Measurements from ENCODE around the gene DROSHA. TPM values are rescaled to one million over a fixed set of nuclear protein-coding genes. Genes with fewer than 3 reads are reported as not detected.

Gene DROSHA
- total and polyA plus RNA-seq, 2 experiments from 2014 or later = 27.7 to 42.1 TPM

- H3K4me3 ChIP-seq = no peak overlapping the region
- H3K9me3 ChIP-seq (ENCODE audit: low read depth) = no peaks in the 10 kb centered on the region
- H3K27ac ChIP-seq = no peak overlapping the region
- H3K27me3 ChIP-seq = no peaks in the 10 kb centered on the region
- no peaks in the 10 kb centered on the region for H3K4me1 ChIP-seq (ENCODE audit: low read depth)
- H3K36me3 ChIP-seq = peaks cover 57% of the 10 kb centered on the region
- DNase-seq (ENCODE audit: low read depth in 1 of 2, low spot score in 1 of 2) = no peak
- no peak for TF ChIP-seq CTCF (IDR thresholded peaks at IDR 0.05; ENCODE audit: low read depth, low read length)
Measured at GRCh38 chr5:31496891-31497290, 35.0 kb downstream of the DROSHA start.

GRCh38 chr5:31496301-31496700 lies 35.6 kb downstream of the DROSHA start:
- DNase-seq (ENCODE audit: low read depth in 1 of 2, low spot score in 1 of 2) = no peak
- Histone ChIP-seq H3K36me3 (peaks cover 57% of the 10 kb centered on the region), H3K4me3 (no peak overlapping the region), H3K27me3 (no peaks in the 10 kb centered on the region), H3K4me1 (ENCODE audit: low read depth) (no peaks in the 10 kb centered on the region), H3K27ac (no peak overlapping the region), H3K9me3 (ENCODE audit: low read depth) (no peaks in the 10 kb centered on the region)
- TF ChIP-seq CTCF (IDR thresholded peaks at IDR 0.05; ENCODE audit: low read depth, low read length) = no peak

GRCh38 chr5:31495336-31495735 lies 36.6 kb downstream of the DROSHA start:
- no peak for TF ChIP-seq CTCF (IDR thresholded peaks at IDR 0.05; ENCODE audit: low read depth, low read length)
- Histone ChIP-seq H3K4me1 (ENCODE audit: low read depth) (no peaks in the 10 kb centered on the region), H3K36me3 (peaks cover 57% of the 10 kb centered on the region)

GRCh38 chr5:31492869-31493268 lies 39.0 kb downstream of the DROSHA start:
- no peak overlapping the region for H3K4me3 ChIP-seq
- no peak overlapping the region for H3K27ac ChIP-seq
- H3K9me3 ChIP-seq (ENCODE audit: low read depth) = no peaks in the 10 kb centered on the region
- peak in 1 of 2 donors; percentile 14 for DNase-seq (ENCODE audit: low read depth in 1 of 2, low spot score in 1 of 2)
- peaks cover 49% of the 10 kb centered on the region for H3K36me3 ChIP-seq
- no peaks in the 10 kb centered on the region for H3K4me1 ChIP-seq (ENCODE audit: low read depth)
- TF ChIP-seq CTCF (IDR thresholded peaks at IDR 0.05; ENCODE audit: low read depth, low read length) = no peak
- no peaks in the 10 kb centered on the region for H3K27me3 ChIP-seq

More at GRCh38 chr5:31495336-31495735, 36.6 kb downstream of the DROSHA start:
- H3K27ac ChIP-seq = no peak overlapping the region
- no peaks in the 10 kb centered on the region for H3K9me3 ChIP-seq (ENCODE audit: low read depth)
- no peak overlapping the region for H3K4me3 ChIP-seq
- no peaks in the 10 kb centered on the region for H3K27me3 ChIP-seq
- no peak for DNase-seq (ENCODE audit: low read depth in 1 of 2, low spot score in 1 of 2)

GRCh38 chr5:31487506-31487905 lies 44.4 kb downstream of the DROSHA start:
- H3K27me3 ChIP-seq = no peaks in the 10 kb centered on the region
- no peak overlapping the region for H3K27ac ChIP-seq
- TF ChIP-seq CTCF (IDR thresholded peaks at IDR 0.05; ENCODE audit: low read depth, low read length) = no peak
- no peaks in the 10 kb centered on the region for H3K9me3 ChIP-seq (ENCODE audit: low read depth)
- peaks cover 27% of the 10 kb centered on the region for H3K36me3 ChIP-seq
- H3K4me1 ChIP-seq (ENCODE audit: low read depth) = no peaks in the 10 kb centered on the region
- no peak for DNase-seq (ENCODE audit: low read depth in 1 of 2, low spot score in 1 of 2)
- H3K4me3 ChIP-seq = no peak overlapping the region

GRCh38 chr5:31486441-31486840 lies 45.5 kb downstream of the DROSHA start:
- peaks cover 20% of the 10 kb centered on the region for H3K36me3 ChIP-seq
- no peaks in the 10 kb centered on the region for H3K4me1 ChIP-seq (ENCODE audit: low read depth)
- no peak overlapping the region for H3K4me3 ChIP-seq
- H3K27me3 ChIP-seq = no peaks in the 10 kb centered on the region
- H3K27ac ChIP-seq = no peak overlapping the region
- TF ChIP-seq CTCF (IDR thresholded peaks at IDR 0.05; ENCODE audit: low read depth, low read length) = no peak
- H3K9me3 ChIP-seq (ENCODE audit: low read depth) = no peaks in the 10 kb centered on the region
- no peak for DNase-seq (ENCODE audit: low read depth in 1 of 2, low spot score in 1 of 2)
